HL-60/S4 (cell line): ENCODE measurements around the gene INPP5A.
"Not testable (repeated sequence)": the region's sequence is repeated elsewhere in the genome, so short reads cannot be mapped to it uniquely, and the experiment has no call there.

ENCODE experiments used
- in situ Hi-C: fragments of 300-500 bp; cut with MboI; formaldehyde crosslinking; loops from 2 replicates; pipeline ENCODE4 v1.14.3; 2022; ENCODE audit warnings: low sequenced_read_pairs

The INPP5A gene

GRCh38 chr10:132559538-132559937 lies 22.0 kb downstream of the INPP5A start:
- in situ Hi-C loops, result no loop called here

GRCh38 chr10:132560241-132560731 lies 22.7 kb downstream of the INPP5A start:
- in situ Hi-C loops, result no loop called here

GRCh38 chr10:132562177-132562915 lies 24.8 kb downstream of the INPP5A start:
- in situ Hi-C loops, result no loop called here

- in situ Hi-C loops, result no loop called here
These were observed 25.4 kb downstream of the INPP5A start for GRCh38 chr10:132562916-132563456.

GRCh38 chr10:132563485-132564248 lies 26.1 kb downstream of the INPP5A start:
- in situ Hi-C loops, result no loop called here

- in situ Hi-C loops, result no loop called here
These were observed 26.6 kb downstream of the INPP5A start for GRCh38 chr10:132564249-132564605.

GRCh38 chr10:132564690-132565089 lies 27.1 kb downstream of the INPP5A start:
- in situ Hi-C loops, result no loop called here

- in situ Hi-C loops, result no loop called here
These were observed 28.1 kb downstream of the INPP5A start for GRCh38 chr10:132565516-132566209.

- in situ Hi-C loops, result no loop called here
These were observed 29.3 kb downstream of the INPP5A start for GRCh38 chr10:132566892-132567291.

- in situ Hi-C loops, result no loop called here
These were observed 32.7 kb downstream of the INPP5A start for GRCh38 chr10:132570265-132570664.

GRCh38 chr10:132570771-132571649 lies 33.4 kb downstream of the INPP5A start:
- in situ Hi-C loops, result no loop called here

- in situ Hi-C loops, result no loop called here
These were observed 34.3 kb downstream of the INPP5A start for GRCh38 chr10:132571650-132572544.

GRCh38 chr10:132572545-132572937 lies 35.0 kb downstream of the INPP5A start:
- in situ Hi-C loops, result no loop called here

GRCh38 chr10:132572946-132573345 lies 35.4 kb downstream of the INPP5A start:
- in situ Hi-C loops, result not testable (repeated sequence)

- in situ Hi-C loops, result no loop called here
These were observed 36.7 kb downstream of the INPP5A start for GRCh38 chr10:132574288-132574687.

GRCh38 chr10:132574783-132575319 lies 37.3 kb downstream of the INPP5A start:
- in situ Hi-C loops, result no loop called here

- in situ Hi-C loops, result no loop called here
These were observed 38.0 kb downstream of the INPP5A start for GRCh38 chr10:132575320-132576201.
